Suprapubic skin (tissue), 4 donors: ENCODE data around the gene MRM3. TPM values are rescaled to one million over a fixed set of nuclear protein-coding genes. Genes with fewer than 3 reads are reported as not detected.
"Not testable (repeated sequence)": the region's sequence is repeated elsewhere in the genome, so short reads cannot be mapped to it uniquely, and the experiment has no call there.

Experiments used
- DNase-seq, 2 donors: peaks; one replicate each; pipeline ENCODE4 v3.0.0-alpha.2; 2019; ENCODE audit warnings: low spot score in 2 of 2
- H3K27ac ChIP-seq: fragments of 200-600 bp; sonication (generic); one replicate; pipeline ENCODE4 v1.5.1; 2019
- H3K27me3 ChIP-seq: fragments of 200-600 bp; sonication (generic); one replicate; pipeline ENCODE4 v1.5.1; 2019
- H3K36me3 ChIP-seq: fragments of 200-600 bp; sonication (generic); one replicate; pipeline ENCODE4 v1.5.1; 2019
- H3K4me1 ChIP-seq: fragments of 200-600 bp; sonication (generic); one replicate; pipeline ENCODE4 v1.5.1; 2019
- H3K4me3 ChIP-seq: fragments of 200-600 bp; sonication (generic); one replicate; pipeline ENCODE4 v1.5.1; 2019; ENCODE audit warnings: mild to moderate bottlenecking
- H3K9me3 ChIP-seq: fragments of 200-600 bp; sonication (generic); one replicate; pipeline ENCODE4 v1.5.1; 2019
- EP300 ChIP-seq: sonication (generic); formaldehyde crosslinking; IDR thresholded peaks from one replicate; pipeline ENCODE4 v1.6.1; 2017; ENCODE audit warnings: antibody characterized with exemption
- POLR2A ChIP-seq, 2 donors: fragments of 450-650 bp; IDR thresholded peaks; one replicate each; pipeline ENCODE4 v1.6.1; 2017; ENCODE audit warnings: antibody characterized with exemption in 2 of 2, mild to moderate bottlenecking in 2 of 2, moderate library complexity in 2 of 2
- POLR2AphosphoS5 ChIP-seq, 3 donors: sonication (generic); formaldehyde crosslinking; IDR thresholded peaks; one replicate each; pipeline ENCODE4 v1.6.1; 2017; ENCODE audit warnings: antibody characterized with exemption in 3 of 3
- WGBS: methylation state at CpG from one replicate; pipeline ENCODE4 v1.1.5; 2018; 5-methylcytosine and 5-hydroxymethylcytosine counted together
- total RNA-seq, 4 donors: library from RNA; depleted of rRNA; stranded (reverse); fragments of >200 nt; gene quantifications; one replicate each; pipeline ENCODE4 v1.1.0, GENCODE V29; 2016
- TF ChIP-seq, protein P1 (sequence below), 2 donors: fragments of 200-600 bp in 1 of 2; fragments of 450-650 bp in 1 of 2; sonication (generic) in 1 of 2; IDR thresholded peaks; one replicate each; pipeline ENCODE4 v1.5.1; 2016 to 2019; ENCODE audit warnings: antibody characterized with exemption in 2 of 2, mild to moderate bottlenecking in 1 of 2, moderate library complexity in 1 of 2

The MRM3 gene
- total RNA-seq, 4 donors from 2014 or later = 27.3 to 42.6 (median 31.0) TPM

DNA sequence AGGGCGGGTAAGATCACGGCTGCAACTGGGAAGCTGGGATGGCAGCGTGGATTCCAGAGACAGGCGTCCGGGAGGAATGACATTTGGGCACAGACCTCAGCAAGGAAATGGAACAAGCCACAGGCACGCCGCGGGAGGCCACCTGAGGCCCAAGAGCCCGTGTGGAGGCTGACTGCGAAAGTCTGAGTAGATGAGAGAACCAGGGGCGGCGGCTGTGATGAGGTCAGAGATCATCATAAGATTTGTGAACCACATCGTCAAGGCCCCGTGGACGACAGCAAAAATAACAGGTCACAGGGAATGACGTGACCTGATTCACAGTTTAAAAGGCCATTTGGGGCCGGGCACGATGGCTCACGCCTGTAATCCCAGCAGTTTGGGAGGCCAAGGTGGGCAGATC is 48.2 kb downstream of the MRM3 start:
- no peak for DNase-seq
- no peak overlapping the region for H3K27ac ChIP-seq
- H3K27me3 ChIP-seq = no peaks in the 10 kb centered on the region
- no peak overlapping the region for H3K4me3 ChIP-seq
- H3K9me3 ChIP-seq = no peaks in the 10 kb centered on the region
- no peaks in the 10 kb centered on the region for H3K4me1 ChIP-seq
- WGBS = 85% methylated on average over 19 of the region's 19 CpGs
- TF ChIP-seq EP300 (no peak), POLR2A (IDR thresholded peaks at IDR 0.05) (no peak), POLR2AphosphoS5 (IDR thresholded peaks at IDR 0.05) (no peak)
- TF ChIP-seq, protein P1, sequence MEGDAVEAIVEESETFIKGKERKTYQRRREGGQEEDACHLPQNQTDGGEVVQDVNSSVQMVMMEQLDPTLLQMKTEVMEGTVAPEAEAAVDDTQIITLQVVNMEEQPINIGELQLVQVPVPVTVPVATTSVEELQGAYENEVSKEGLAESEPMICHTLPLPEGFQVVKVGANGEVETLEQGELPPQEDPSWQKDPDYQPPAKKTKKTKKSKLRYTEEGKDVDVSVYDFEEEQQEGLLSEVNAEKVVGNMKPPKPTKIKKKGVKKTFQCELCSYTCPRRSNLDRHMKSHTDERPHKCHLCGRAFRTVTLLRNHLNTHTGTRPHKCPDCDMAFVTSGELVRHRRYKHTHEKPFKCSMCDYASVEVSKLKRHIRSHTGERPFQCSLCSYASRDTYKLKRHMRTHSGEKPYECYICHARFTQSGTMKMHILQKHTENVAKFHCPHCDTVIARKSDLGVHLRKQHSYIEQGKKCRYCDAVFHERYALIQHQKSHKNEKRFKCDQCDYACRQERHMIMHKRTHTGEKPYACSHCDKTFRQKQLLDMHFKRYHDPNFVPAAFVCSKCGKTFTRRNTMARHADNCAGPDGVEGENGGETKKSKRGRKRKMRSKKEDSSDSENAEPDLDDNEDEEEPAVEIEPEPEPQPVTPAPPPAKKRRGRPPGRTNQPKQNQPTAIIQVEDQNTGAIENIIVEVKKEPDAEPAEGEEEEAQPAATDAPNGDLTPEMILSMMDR (IDR thresholded peaks at IDR 0.05) = no peak
- peaks cover 4% of the 10 kb centered on the region for H3K36me3 ChIP-seq

- 57% methylated on average over 7 of the region's 7 CpGs for WGBS
- H3K27me3 ChIP-seq = no peaks in the 10 kb centered on the region
- H3K9me3 ChIP-seq = no peaks in the 10 kb centered on the region
- H3K4me3 ChIP-seq = no peak overlapping the region
- no peak overlapping the region for H3K27ac ChIP-seq
- TF ChIP-seq EP300 = no peak
- TF ChIP-seq POLR2A (IDR thresholded peaks at IDR 0.05) = no peak
- TF ChIP-seq POLR2AphosphoS5 (IDR thresholded peaks at IDR 0.05) = no peak
- TF ChIP-seq, protein P1 (IDR thresholded peaks at IDR 0.05) = no peak
- H3K36me3 ChIP-seq = no peaks in the 10 kb centered on the region
- H3K4me1 ChIP-seq = no peaks in the 10 kb centered on the region
- no peak for DNase-seq
These were observed 48.8 kb downstream of the MRM3 start for GRCh38 chr17:830950-831349.

GRCh38 chr17:834136-834535 is 52.0 kb downstream of the MRM3 start:
- DNase-seq = no peak
- H3K27me3 ChIP-seq = no peaks in the 10 kb centered on the region
- H3K4me3 ChIP-seq = no peak overlapping the region
- H3K4me1 ChIP-seq = no peaks in the 10 kb centered on the region
- no peaks in the 10 kb centered on the region for H3K36me3 ChIP-seq
- TF ChIP-seq EP300 (no peak), POLR2AphosphoS5 (IDR thresholded peaks at IDR 0.05) (no peak), POLR2A (IDR thresholded peaks at IDR 0.05) (no peak)
- TF ChIP-seq, protein P1 (IDR thresholded peaks at IDR 0.05) = no peak
- no peaks in the 10 kb centered on the region for H3K9me3 ChIP-seq
- 94% methylated on average over 5 of the region's 6 CpGs for WGBS
- no peak overlapping the region for H3K27ac ChIP-seq

DNA sequence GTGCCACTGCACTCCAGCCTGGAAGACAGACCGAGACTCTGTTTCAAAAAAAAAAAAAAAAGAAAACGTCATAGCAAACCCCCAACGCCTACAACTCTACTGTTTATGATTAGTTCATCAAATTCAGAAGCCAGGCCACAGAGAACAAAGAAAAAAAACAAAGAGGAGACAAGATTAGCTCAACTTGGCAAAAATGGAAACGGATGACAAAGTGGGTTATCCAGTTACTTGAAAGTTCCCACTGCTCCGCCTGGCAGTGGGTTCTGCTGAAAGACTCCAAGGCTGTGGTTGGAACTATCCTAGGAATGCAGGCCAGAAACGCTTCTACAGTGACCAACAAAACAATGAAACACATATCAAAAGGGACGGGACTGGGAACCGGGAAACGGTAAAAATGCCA is 53.1 kb downstream of the MRM3 start:
- no peak for DNase-seq
- Histone ChIP-seq H3K4me3 (no peak overlapping the region), H3K4me1 (no peaks in the 10 kb centered on the region), H3K27me3 (no peaks in the 10 kb centered on the region), H3K36me3 (no peaks in the 10 kb centered on the region), H3K9me3 (no peaks in the 10 kb centered on the region), H3K27ac (no peak overlapping the region)
- WGBS = 38% methylated on average over 9 of the region's 9 CpGs
- TF ChIP-seq, protein P1 (IDR thresholded peaks at IDR 0.05) = no peak
- TF ChIP-seq POLR2A (IDR thresholded peaks at IDR 0.05) (no peak), EP300 (no peak), POLR2AphosphoS5 (IDR thresholded peaks at IDR 0.05) (no peak)

GRCh38 chr17:835721-836120 is 53.6 kb downstream of the MRM3 start:
- not testable (repeated sequence) for H3K4me3 ChIP-seq, H3K36me3 ChIP-seq, H3K27me3 ChIP-seq, H3K27ac ChIP-seq, H3K9me3 ChIP-seq, H3K4me1 ChIP-seq, DNase-seq
- 83% methylated on average over 9 of the region's 27 CpGs for WGBS

DNA sequence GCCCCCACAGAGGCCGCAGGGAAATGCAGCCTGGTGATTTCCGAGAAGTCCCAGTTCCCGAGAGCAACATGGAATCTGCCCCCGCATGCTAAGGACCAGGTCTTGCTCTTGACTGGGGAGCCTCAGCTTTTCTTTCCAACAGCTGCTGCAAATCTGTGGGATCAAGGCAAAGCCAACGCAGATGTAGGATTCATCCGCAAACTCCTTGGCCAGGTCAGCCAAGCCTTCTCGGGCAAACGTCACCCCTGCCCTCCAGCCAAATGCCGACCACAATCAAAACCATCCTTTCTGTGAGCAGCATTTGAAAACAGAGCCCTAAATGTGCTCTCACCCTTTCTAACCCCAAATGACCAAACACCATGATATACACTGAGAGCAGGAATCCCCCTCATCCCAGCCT is 54.0 kb downstream of the MRM3 start:
- Histone ChIP-seq H3K27ac (no peak overlapping the region), H3K9me3 (no peaks in the 10 kb centered on the region), H3K4me1 (no peaks in the 10 kb centered on the region), H3K36me3 (no peaks in the 10 kb centered on the region), H3K4me3 (no peak overlapping the region), H3K27me3 (no peaks in the 10 kb centered on the region)
- no peak for DNase-seq
- TF ChIP-seq EP300 (no peak), POLR2A (IDR thresholded peaks at IDR 0.05) (no peak), POLR2AphosphoS5 (IDR thresholded peaks at IDR 0.05) (no peak)
- TF ChIP-seq, protein P1 (IDR thresholded peaks at IDR 0.05) = no peak
- 53% methylated on average over 9 of the region's 9 CpGs for WGBS
